Left lung (tissue), 10 donors: ENCODE data around the gene SZT2. TPM values are rescaled to one million over a fixed set of nuclear protein-coding genes. Genes with fewer than 3 reads are reported as not detected.

Source experiments
- ATAC-seq: fragments of 200-7000 bp; cut with Tn5 transposase; one replicate; pipeline ENCODE4 v1.9.1; 2020; ENCODE audit warnings: moderate library complexity
- DNase-seq, 4 donors: peaks; one replicate each; pipeline ENCODE4 v3.0.0-alpha.2; 2013 to 2020
- H3K27ac ChIP-seq, 2 donors: fragments of 200-600 bp; sonication (generic) in 1 of 2; one replicate each; pipeline versions ENCODE4 v1.5.0 to v1.8.0; 2020 to 2021
- H3K27me3 ChIP-seq, 2 donors: fragments of 200-600 bp; sonication (generic) in 1 of 2; one replicate each; pipeline versions ENCODE4 v1.5.0 to v1.8.0; 2020 to 2021
- H3K36me3 ChIP-seq, 2 donors: fragments of 200-600 bp; sonication (generic) in 1 of 2; one replicate each; pipeline versions ENCODE4 v1.5.0 to v1.8.0; 2020 to 2021
- H3K4me1 ChIP-seq, 2 donors: fragments of 200-600 bp; one replicate each; pipeline ENCODE4 v1.8.0; 2021
- H3K4me3 ChIP-seq, 2 donors: fragments of 200-600 bp; sonication (generic) in 1 of 2; one replicate each; pipeline versions ENCODE4 v1.5.0 to v1.8.0; 2020 to 2021; ENCODE audit warnings: mild to moderate bottlenecking in 1 of 2
- H3K9me3 ChIP-seq, 2 donors: fragments of 200-600 bp; sonication (generic) in 1 of 2; one replicate each; pipeline versions ENCODE4 v1.5.0 to v1.8.0; 2020 to 2021
- intact Hi-C, 2 donors: fragments of 100-400 bp; cut with DNase I; formaldehyde crosslinking; loops; one replicate each; pipeline versions ENCODE4 v1.11.2 to v1.14.2; 2022
- polyA plus RNA-seq, 6 donors: library from polyadenylated mRNA; unstranded; fragments of 120-200 nt; gene quantifications; one replicate each; pipeline ENCODE4 v1.2.1, GENCODE V29; 2013; ENCODE audit not compliant: insufficient read length in 6 of 6
- total RNA-seq, 2 donors: library from RNA; stranded (reverse); fragmentation: NEBNext Ultra II Directional; extraction: Animal tissue kit (Norgen Biotek cat#: 25700); gene quantifications; one replicate each; pipeline ENCODE4 v1.2.1, GENCODE V29; 2021
- TF ChIP-seq, protein P1 (sequence below), 2 donors: fragments of 200-600 bp; sonication (generic) in 1 of 2; IDR thresholded peaks; one replicate each; pipeline versions ENCODE4 v1.5.0 to v1.8.0; 2021; ENCODE audit warnings: antibody characterized with exemption in 2 of 2
- donor health status: DM: no; HTN: yes; CAD: no.
- donor health status: DM: no; HTN: no; CAD: no.

The SZT2 gene
- total and polyA plus RNA-seq, 8 donors = 25.3 to 68.0 (median 33.1) TPM

DNA sequence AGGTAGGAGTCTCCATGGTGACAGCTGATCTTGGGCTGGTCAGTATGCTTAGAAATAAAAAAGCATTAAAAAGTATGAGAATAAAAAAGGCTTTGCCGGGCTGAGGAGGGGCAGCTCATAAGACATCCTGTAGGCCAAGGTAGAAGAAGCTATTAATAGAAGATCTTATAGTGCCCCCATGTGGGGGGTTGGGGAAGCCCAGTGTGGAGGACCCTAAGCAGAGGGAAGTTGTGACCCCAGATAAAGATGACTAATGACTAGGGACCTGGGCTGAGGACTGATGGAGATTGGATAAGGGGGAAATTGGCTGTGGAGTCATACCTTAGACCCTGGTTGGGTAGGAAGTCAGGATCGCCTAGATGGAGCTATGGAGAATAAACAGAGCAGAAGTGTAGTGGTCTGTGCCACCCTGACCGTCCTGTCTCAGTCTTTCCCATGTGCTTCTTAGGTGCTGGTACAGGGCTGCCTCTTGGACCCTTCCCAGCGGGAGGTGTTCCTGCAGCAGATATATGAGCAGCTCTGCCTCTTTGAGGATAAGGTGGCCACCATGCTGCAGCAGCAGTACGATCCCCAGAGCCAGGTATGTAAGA lies 25.0 kb downstream of the SZT2 start:
- ATAC-seq = peak; percentile 92
- peaks cover 3 to 67% of the 10 kb centered on the region in 2 donors for H3K36me3 ChIP-seq
- intact Hi-C loops = loop anchor here (10.0 kb wide), 1 partner anchor 180 kb away; no protein-coding TSS in a partner anchor

DNA sequence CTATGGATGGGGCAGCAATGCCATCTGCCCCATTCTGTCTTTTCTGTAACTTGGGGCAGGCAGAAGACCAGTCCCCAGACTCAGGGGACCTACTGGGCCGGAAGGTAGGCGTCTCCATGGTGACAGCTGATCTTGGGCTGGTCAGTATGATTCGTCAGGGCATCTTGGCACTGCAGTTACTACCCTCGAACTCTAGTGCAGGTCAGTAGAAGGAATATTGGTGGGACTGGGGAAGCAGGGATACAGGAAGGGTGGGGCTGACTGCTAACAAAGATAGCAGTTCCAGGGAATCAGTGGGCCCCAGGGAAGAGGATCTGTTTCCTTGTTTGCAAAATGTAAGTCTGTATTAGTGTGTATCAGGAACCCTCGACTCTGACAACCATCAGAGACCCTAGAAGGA lies 26.2 kb downstream of the SZT2 start:
- Histone ChIP-seq H3K27ac (no peak overlapping the region), H3K36me3 (peaks cover 3 to 69% of the 10 kb centered on the region in 2 donors), H3K4me1 (no peaks in the 10 kb centered on the region), H3K9me3 (no peaks in the 10 kb centered on the region), H3K27me3 (no peaks in the 10 kb centered on the region), H3K4me3 (no peak overlapping the region)
- TF ChIP-seq, protein P1, sequence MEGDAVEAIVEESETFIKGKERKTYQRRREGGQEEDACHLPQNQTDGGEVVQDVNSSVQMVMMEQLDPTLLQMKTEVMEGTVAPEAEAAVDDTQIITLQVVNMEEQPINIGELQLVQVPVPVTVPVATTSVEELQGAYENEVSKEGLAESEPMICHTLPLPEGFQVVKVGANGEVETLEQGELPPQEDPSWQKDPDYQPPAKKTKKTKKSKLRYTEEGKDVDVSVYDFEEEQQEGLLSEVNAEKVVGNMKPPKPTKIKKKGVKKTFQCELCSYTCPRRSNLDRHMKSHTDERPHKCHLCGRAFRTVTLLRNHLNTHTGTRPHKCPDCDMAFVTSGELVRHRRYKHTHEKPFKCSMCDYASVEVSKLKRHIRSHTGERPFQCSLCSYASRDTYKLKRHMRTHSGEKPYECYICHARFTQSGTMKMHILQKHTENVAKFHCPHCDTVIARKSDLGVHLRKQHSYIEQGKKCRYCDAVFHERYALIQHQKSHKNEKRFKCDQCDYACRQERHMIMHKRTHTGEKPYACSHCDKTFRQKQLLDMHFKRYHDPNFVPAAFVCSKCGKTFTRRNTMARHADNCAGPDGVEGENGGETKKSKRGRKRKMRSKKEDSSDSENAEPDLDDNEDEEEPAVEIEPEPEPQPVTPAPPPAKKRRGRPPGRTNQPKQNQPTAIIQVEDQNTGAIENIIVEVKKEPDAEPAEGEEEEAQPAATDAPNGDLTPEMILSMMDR (IDR thresholded peaks at IDR 0.05) = no peak
- intact Hi-C loops = loop anchor here (10.0 kb wide), 1 partner anchor 181 kb away; no protein-coding TSS in a partner anchor
- ATAC-seq (no peak), DNase-seq (no peak)

More for the DNA sequence above, 25.0 kb downstream of the SZT2 start:
- Histone ChIP-seq H3K27me3 (no peaks in the 10 kb centered on the region), H3K4me3 (no peak overlapping the region), H3K9me3 (no peaks in the 10 kb centered on the region), H3K4me1 (no peaks in the 10 kb centered on the region), H3K27ac (no peak overlapping the region)
- TF ChIP-seq, protein P1 (IDR thresholded peaks at IDR 0.05) = peak; percentile 45 to 80
- peak in 2 of 4 donors; percentile 27 to 52 for DNase-seq

DNA sequence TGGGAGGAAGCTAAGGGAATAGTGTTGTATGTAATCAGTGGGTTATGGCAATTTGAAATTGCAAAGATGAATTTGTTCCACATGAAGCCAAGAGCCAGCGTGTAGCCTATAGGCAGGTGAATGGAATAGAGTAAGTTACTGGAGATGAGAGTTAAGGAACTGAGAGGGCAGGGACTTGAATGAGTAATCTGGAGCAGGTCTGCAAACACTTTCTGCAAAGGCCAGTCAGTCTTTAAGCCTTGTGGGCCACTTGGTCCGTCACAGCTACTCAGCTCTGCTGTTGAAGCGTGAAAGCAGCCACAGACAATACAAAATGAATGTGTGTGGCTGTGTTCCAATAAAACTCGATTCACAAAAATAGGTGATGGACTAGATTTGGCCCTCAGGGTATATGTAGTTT lies 29.2 kb downstream of the SZT2 start:
- peaks cover 3 to 85% of the 10 kb centered on the region in 2 donors for H3K36me3 ChIP-seq
- H3K27me3 ChIP-seq = no peaks in the 10 kb centered on the region
- H3K27ac ChIP-seq = no peak overlapping the region
- no peaks in the 10 kb centered on the region for H3K4me1 ChIP-seq
- DNase-seq (no peak), ATAC-seq (peak; percentile 18)
- intact Hi-C loops = loop anchor here (10.0 kb wide), 1 partner anchor 184 kb away; no protein-coding TSS in a partner anchor
- no peaks in the 10 kb centered on the region for H3K9me3 ChIP-seq
- H3K4me3 ChIP-seq = no peak overlapping the region
- TF ChIP-seq, protein P1 (IDR thresholded peaks at IDR 0.05) = no peak

DNA sequence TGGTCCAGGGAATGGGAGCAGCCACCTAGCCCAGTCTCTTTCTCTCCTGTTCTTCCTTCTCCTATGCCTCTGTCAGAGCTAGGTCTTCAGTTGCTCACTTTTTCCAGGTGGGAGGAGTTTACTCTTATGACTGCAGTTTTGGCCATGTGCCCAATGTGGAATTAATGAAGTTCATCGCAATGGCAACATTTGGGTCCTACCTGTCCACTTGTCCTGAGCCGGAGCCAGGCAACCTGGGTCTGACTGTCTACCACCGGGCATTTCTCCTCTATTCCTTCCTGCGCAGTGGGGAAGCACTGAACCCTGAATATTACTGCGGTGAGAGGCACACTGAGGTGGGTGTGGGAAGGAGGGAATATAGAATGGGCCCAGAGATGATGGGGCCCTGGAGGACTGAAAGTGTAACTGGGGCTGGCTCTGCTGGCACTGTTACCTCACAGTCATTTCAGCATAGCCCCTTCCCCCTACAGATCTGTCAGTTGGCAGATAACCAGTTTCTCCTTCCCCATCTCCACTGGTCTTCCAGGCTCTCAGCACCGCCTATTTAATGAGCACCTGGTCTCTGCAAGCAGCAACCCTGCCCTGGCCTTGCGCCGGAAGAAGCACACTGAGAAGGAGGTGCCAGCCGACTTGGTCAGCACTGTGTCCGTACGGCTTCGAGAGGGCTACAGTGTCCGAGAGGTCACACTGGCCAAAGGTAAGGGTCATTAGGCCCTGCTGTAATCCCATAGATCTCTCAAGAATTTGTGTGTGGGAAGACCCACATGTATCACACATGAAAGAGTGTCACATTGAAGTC lies 30.1 kb downstream of the SZT2 start:
- Histone ChIP-seq H3K27ac (no peak overlapping the region), H3K9me3 (no peaks in the 10 kb centered on the region), H3K36me3 (peaks cover 3 to 95% of the 10 kb centered on the region in 2 donors), H3K4me1 (no peaks in the 10 kb centered on the region), H3K4me3 (no peak overlapping the region), H3K27me3 (no peaks in the 10 kb centered on the region)
- DNase-seq (no peak), ATAC-seq (no peak)
- intact Hi-C loops = loop anchor here (10.0 kb wide), 1 partner anchor 185 kb away; no protein-coding TSS in a partner anchor
- TF ChIP-seq, protein P1 (IDR thresholded peaks at IDR 0.05) = no peak

DNA sequence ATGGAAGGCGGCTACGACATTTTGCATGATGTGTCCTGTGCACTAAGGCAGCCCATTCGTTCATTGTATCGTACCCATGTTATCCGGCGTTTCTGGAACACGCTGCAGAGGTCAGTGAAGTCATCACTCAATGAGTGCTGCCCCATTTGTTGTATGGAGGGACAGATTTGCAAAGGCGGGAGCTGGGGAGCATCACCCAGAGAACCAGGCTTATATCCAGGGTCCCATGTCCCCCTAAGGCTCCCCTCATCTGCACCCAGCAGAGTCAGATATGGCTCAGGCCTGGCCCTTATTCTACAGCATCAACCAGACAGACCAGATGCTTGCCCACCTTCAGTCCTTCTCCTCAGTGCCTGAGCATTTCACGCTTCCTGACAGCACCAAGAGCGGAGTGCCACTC lies 31.2 kb downstream of the SZT2 start:
- no peak for ATAC-seq
- no peak overlapping the region for H3K27ac ChIP-seq
- TF ChIP-seq, protein P1 (IDR thresholded peaks at IDR 0.05) = no peak
- DNase-seq = no peak
- H3K9me3 ChIP-seq = no peaks in the 10 kb centered on the region
- H3K4me1 ChIP-seq = no peaks in the 10 kb centered on the region
- H3K4me3 ChIP-seq = no peak overlapping the region
- intact Hi-C loops = no loop called here
- H3K27me3 ChIP-seq = no peaks in the 10 kb centered on the region
- peaks cover 3 to 95% of the 10 kb centered on the region in 2 donors for H3K36me3 ChIP-seq
